ENCODE results near the gene ID4.
"Not testable (repeated sequence)": the region's sequence is repeated elsewhere in the genome, so short reads cannot be mapped to it uniquely, and the experiment has no call there.

The ID4 gene

GRCh38 chr6:19834858-19835257 is 2.3 kb upstream of the ID4 start:
- no peak for DNase-seq

DNA sequence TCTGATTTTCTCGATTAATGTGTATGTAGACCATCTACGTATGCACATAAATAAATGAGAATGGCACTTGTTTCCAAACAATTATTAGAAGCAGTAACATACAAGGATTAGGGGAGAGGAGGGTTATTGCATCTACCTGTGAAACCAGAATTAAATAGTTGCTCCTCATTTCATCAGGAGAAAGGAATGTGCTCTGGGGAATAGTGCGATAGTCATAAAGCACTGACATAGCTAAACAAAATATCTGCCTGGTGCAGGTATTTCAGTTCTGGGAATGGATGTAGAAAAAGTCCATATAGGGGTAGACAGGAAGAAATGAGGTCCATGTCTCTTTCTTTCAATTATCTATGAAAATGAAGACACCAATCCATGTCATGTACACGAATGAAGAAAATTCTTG is 1.6 kb upstream of the ID4 start:
- no peak for DNase-seq

GRCh38 chr6:19837511-19838441 is 606 bp downstream of the ID4 start:
- no peak for DNase-seq

DNA sequence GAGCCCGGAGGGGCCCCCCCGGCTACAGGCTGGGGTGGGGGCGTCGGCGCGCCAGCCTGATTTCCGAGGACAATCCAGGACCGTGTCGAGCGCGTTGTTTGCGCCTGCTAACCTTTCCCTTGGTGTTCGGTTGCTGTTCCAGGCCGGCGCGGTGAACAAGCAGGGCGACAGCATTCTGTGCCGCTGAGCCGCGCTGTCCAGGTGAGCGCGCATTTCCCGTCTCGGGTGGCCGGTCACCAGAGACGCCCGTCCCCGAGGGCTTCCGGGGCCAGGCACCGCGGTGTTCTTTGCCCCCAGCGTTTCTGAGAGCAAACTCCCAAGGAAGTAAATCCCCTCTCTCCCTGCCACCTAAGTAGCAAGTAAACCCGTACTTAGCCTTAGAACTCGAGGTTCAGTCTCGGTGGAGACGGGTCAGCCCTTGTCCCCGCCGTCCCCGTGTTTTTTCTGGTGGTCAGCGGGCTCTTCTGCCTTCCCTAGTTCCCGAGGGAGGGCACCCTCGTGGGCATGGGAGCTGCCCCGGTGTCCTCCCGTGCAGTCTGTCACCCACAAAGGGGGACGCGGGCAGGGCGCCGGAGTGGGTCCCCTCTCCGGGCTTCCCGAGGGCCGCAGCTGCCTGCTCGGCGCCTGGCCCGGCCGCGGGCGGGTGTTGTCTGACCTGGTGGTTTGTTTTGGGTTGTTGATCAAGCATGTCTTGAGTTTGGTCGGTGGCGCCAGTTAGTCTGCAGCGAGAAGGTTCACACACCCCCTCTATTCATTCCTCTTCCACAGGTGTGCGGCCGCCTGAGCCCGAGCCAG is 1.5 kb downstream of the ID4 start:
- DNase-seq, result no peak

GRCh38 chr6:19839237-19839546 is 2.0 kb downstream of the ID4 start:
- no peak for DNase-seq

GRCh38 chr6:19839788-19840187 is 2.6 kb downstream of the ID4 start:
- DNase-seq, result no peak

- DNase-seq, result no peak
Observed at GRCh38 chr6:19841181-19841580, 4.0 kb downstream of the ID4 start.

- no peak for DNase-seq
Observed at GRCh38 chr6:19842030-19842615, 5.0 kb downstream of the ID4 start.

GRCh38 chr6:19844689-19845088 is 7.5 kb downstream of the ID4 start:
- no peak for DNase-seq

- no peak for DNase-seq
Observed at GRCh38 chr6:19845266-19846041, 8.3 kb downstream of the ID4 start.

DNA sequence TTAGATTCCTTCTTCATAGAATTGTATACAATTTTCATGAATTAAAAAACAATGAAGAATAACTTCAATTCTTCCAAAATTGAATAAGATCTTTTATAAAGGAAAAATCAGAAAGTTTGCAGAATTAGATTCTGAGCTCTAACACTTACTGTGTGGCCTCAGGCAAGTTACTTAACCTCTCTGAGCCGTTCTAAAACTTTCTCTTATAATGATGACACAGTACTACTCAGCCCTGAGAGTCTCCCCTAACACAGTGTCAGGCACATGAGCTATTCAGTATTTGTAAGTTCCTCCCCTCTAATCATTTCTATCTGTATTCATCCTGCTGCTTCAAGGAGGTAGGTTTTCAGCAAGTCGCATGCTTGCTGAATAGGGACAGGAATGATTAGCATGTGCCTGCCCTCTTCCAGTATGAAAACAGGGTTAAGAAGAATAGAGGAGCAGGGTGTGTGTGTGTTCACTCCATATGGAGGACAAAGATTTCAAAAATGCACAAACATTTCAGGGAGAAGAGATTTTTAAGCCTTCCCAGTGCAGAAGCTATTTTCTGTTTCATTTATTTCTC is 11.4 kb downstream of the ID4 start:
- DNase-seq, result no peak

DNA sequence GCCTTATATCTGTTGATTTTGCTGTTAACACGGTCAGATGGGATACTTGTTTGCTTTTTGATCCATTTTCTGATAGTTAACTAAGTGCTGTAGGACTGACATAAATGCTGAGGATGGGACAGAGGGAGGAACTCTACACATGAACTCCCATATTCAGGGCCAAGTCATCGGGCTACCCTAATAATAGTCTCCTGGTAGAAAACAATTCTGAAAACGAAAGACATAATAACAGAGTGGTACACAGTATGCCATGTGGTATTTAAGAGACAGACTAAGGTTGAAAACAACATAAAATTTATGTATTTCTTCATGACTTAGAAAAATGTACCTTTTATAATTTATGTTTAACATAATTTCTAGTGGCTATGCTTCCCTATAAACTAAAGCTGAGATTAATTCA is 12.0 kb downstream of the ID4 start:
- DNase-seq, result no peak

GRCh38 chr6:19849755-19850154 is 12.6 kb downstream of the ID4 start:
- DNase-seq, result no peak

GRCh38 chr6:19851241-19852089 is 14.3 kb downstream of the ID4 start:
- DNase-seq, result peak; percentile 6

GRCh38 chr6:19852090-19852457 is 14.9 kb downstream of the ID4 start:
- DNase-seq, result no peak

DNA sequence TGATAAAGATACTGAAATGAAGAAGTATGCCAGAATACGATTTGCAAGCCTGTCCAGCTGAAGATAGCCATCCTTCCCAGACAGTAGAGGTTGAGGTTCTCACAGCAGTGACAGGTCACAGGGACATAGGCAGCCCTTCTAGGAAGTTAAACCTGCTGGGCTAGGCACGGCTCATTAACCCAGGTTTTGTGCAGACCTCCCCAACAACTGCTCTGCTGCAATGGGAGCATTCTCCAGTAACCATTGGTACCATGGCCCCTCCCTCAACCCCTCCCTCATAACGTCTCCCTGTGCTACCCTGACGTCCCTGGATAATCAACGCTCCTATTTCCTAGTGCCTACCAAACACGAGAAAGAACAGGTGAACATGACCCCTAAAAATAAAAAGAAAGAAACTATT is 15.8 kb downstream of the ID4 start:
- no peak for DNase-seq

GRCh38 chr6:19854421-19855015 is 17.3 kb downstream of the ID4 start:
- not testable (repeated sequence) for DNase-seq

- DNase-seq, result no peak
Observed at GRCh38 chr6:19855536-19855935, 18.4 kb downstream of the ID4 start.

- no peak for DNase-seq
Observed at GRCh38 chr6:19857139-19857538, 20.0 kb downstream of the ID4 start.

DNA sequence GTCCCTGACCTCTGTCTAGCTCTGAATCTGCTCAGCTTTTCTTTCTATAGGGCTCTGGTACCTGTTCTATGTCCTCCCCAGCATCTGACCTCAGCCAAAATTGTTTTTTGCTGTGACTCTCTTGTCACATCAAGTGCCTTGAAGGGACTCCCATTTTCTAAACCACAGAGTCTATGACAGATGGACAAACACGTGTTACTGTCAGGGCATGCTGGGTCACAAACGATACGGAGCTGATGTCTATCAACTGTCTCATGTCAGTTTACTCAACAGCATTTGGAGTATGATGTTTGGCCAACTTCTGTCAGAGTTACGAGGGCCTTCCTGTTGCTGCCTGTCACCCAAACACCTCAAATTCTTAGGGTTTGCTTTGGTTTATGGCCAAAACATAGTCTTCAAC is 20.5 kb downstream of the ID4 start:
- no peak for DNase-seq

DNA sequence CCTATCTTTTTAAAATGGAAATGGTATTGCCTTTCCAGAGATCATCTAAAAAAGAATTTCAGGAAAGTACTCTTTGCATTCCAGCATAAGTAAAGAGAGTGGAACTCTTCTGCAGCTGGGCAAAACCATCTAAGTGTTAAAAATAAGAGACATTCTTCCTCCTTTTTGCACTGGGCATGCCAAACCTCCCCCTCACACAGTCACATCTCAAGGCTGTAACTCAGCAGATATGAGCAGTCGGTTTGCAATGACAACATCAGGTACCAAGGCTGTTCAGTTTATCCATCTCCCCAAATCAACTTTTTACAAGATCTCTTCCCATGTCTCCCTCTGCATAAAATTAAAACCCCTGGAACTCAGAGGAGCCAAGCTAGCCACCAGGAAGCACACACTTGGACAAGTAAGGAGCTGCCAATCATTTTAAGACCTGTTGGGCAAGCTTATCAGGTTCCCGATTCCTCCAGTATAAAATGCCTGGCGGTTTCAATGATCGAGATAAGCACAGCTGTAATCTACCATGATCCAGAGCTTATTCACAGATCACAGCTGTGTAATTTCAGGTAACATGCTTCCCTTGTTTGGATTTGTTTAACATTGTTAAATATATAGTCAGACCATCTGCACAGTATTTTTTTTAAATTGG is 23.2 kb downstream of the ID4 start:
- no peak for DNase-seq
